ENCODE data around the gene VCP.

GRCh38 chr9:35112257-35113020, 40.0 kb upstream of the VCP start:
- TF ChIP-seq EZH2phosphoT487 (IDR thresholded peaks at IDR 0.05; ENCODE audit: borderline replicate concordance, low read length) (no peak), CTCF (IDR thresholded peaks at IDR 0.05; ENCODE audit: low read depth, low read length, poor library complexity, severe bottlenecking) (no peak)
